IMR-90 (cell line): ENCODE measurements around the gene KRTAP5-4.

Experiments used
- BHLHE40 ChIP-seq: fragments of 150-350 bp; IDR thresholded peaks from 2 replicates; pipeline ENCODE4 v1.6.1; 2016; ENCODE audit warnings: mild to moderate bottlenecking, low read depth, low read length
- CEBPB ChIP-seq: IDR thresholded peaks from 2 replicates; pipeline ENCODE4 v1.6.1; 2012; ENCODE audit warnings: low read depth, low read length, improper control_type of control experiment
- CTCF ChIP-seq: conservative IDR thresholded peaks from 2 replicates; pipeline ENCODE4 v1.5.1; 2012; ENCODE audit warnings: mild to moderate bottlenecking, low read depth, low read length, improper control_type of control experiment
- ELK1 ChIP-seq: fragments of 150-350 bp; IDR thresholded peaks from 2 replicates; pipeline ENCODE4 v1.6.1; 2016; ENCODE audit warnings: low read depth, mild to moderate bottlenecking, low read length, moderate library complexity, borderline replicate concordance
- FOS ChIP-seq: fragments of 150-350 bp; IDR thresholded peaks from 2 replicates; pipeline ENCODE4 v1.6.1; 2016; ENCODE audit warnings: low read depth, low read length
- MAFK ChIP-seq: IDR thresholded peaks from 2 replicates; pipeline ENCODE4 v1.6.1; 2012; ENCODE audit warnings: low read depth, low read length, improper control_type of control experiment
- MAZ ChIP-seq: IDR thresholded peaks from 2 replicates; pipeline ENCODE4 v1.6.1; 2012; ENCODE audit warnings: low read depth, mild to moderate bottlenecking, low read length, improper control_type of control experiment, moderate library complexity, borderline replicate concordance
- NFE2L2 ChIP-seq: fragments of 150-350 bp; IDR thresholded peaks from 2 replicates; pipeline ENCODE4 v1.6.1; 2016; ENCODE audit warnings: low read depth, mild to moderate bottlenecking, low read length
- POLR2A ChIP-seq: IDR thresholded peaks from 2 replicates; pipeline ENCODE4 v1.6.1; 2012; ENCODE audit warnings: mild to moderate bottlenecking, low read depth, low read length
- RAD21 ChIP-seq: IDR thresholded peaks from 2 replicates; pipeline ENCODE4 v1.6.1; 2012; ENCODE audit warnings: low read length, improper control_type of control experiment
- RCOR1 ChIP-seq: IDR thresholded peaks from 2 replicates; pipeline ENCODE4 v1.6.1; 2012; ENCODE audit warnings: mild to moderate bottlenecking, low read length, improper control_type of control experiment; ENCODE audit not compliant: insufficient replicate concordance
- RFX5 ChIP-seq: IDR thresholded peaks from 2 replicates; pipeline ENCODE4 v1.8.0; 2012; ENCODE audit warnings: low read depth, mild to moderate bottlenecking, low read length, moderate library complexity
- SMC3 ChIP-seq: fragments of 150-350 bp; IDR thresholded peaks from 2 replicates; pipeline ENCODE4 v1.6.1; 2016; ENCODE audit warnings: low read depth, mild to moderate bottlenecking, antibody characterized with exemption, low read length, moderate library complexity
- USF2 ChIP-seq: fragments of 150-350 bp; IDR thresholded peaks from 2 replicates; pipeline ENCODE4 v1.6.1; 2017; ENCODE audit warnings: mild to moderate bottlenecking, antibody characterized with exemption, low read length, low read depth

- TF ChIP-seq CTCF (no peak), POLR2A (no peak), BHLHE40 (no peak), RAD21 (no peak), ELK1 (no peak), MAZ (no peak), SMC3 (no peak), USF2 (no peak), RCOR1 (no peak), FOS (no peak), CEBPB (no peak), NFE2L2 (no peak), RFX5 (no peak), MAFK (no peak)
These were observed 29.3 kb downstream of the KRTAP5-4 start for GRCh38 chr11:1592628-1593027.
